ENCODE measurements around the gene ABCA7.

Gene ABCA7

GRCh38 chr19:1087813-1088415 lies 48.0 kb downstream of the ABCA7 start:
- DNase-seq (ENCODE audit: low spot score), result no peak

DNA sequence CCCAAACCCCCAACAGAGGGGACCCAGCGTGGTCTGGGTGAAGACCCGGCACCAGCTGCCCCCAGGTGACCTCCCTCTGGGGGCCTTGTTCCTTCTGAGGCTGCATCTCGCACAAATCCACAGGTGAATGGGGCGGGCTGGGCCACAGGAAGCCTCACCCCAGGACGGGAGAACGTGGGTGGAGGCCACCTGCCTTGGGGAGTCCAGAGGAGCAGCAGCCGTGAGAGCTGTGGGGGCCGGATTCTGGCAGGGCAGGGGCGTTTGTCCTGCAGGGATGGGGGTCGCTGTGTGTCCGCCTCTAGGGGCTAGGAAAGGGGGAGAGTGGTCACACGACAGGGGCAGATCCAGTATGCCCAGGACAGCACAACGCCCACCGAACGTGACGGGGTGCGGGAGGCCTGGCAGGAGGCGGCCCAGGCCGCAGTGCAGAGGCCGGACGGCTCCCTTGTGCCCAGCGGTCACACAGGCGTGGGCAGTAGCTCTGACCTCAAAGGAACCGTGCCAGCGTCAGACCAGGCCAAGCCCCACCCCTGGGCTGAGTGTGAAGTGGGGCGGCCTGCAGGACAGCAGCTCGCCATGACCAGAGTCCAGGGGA lies 48.6 kb downstream of the ABCA7 start:
- DNase-seq (ENCODE audit: low spot score), result no peak

DNA sequence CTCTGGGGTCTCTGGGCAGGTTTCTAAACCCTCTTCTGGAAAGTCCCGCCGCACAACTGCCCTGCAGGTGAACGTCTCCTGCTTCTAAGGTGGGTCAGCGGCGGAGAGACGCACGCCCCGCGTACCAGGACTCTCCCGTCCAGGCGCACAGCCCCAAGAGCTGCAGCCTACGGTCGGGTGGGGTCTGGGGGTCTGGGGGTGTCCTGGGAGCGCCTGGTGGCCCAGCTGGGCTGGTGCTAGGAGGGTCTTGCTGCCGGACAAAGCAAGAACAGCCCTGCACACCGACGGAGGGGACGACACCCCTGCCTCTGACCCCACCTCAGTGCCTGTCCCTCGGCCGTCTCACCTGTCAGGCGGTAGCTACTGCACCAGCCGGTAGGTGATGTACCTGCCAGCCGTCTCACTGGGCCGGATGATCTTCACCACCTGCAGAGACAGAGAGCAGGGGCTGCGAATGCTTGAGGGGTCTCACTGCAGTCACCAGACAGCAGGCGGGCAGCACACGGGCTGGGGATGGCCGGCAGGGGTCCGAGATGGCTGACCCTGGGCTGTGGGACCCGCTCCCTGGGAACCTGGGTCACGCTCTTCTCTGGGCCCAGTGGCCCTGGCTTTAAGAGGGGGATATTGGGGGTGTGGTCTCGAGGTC lies 49.3 kb downstream of the ABCA7 start:
- DNase-seq (ENCODE audit: low spot score), result no peak

- no peak for DNase-seq (ENCODE audit: low spot score)
These were observed 50.0 kb downstream of the ABCA7 start for GRCh38 chr19:1089891-1090290.

GRCh38 chr19:1090731-1091543 lies 51.0 kb downstream of the ABCA7 start:
- DNase-seq (ENCODE audit: low spot score), result no peak

- no peak for DNase-seq (ENCODE audit: low spot score)
These were observed 51.8 kb downstream of the ABCA7 start for GRCh38 chr19:1091544-1092175.

DNA sequence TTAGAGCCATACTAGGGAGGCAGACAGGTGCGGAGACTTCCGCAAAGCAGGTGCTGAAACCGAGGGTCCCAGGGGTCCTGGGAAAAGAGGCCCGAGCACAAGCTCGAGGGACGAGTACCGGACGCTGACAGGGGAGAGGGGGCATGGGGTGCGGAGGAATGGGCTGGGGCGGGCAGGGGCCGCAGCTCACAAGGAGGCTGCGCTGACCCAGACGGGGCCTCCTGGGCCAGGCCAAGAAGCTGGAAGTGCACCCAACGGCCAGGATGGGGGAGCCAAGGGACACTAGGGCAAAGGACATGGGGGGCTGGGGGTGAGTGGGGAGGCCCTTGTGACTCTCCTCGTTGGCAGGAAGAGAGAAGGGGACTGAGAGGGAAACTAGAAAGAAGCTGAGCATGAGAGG lies 53.4 kb downstream of the ABCA7 start:
- no peak for DNase-seq (ENCODE audit: low spot score)

DNA sequence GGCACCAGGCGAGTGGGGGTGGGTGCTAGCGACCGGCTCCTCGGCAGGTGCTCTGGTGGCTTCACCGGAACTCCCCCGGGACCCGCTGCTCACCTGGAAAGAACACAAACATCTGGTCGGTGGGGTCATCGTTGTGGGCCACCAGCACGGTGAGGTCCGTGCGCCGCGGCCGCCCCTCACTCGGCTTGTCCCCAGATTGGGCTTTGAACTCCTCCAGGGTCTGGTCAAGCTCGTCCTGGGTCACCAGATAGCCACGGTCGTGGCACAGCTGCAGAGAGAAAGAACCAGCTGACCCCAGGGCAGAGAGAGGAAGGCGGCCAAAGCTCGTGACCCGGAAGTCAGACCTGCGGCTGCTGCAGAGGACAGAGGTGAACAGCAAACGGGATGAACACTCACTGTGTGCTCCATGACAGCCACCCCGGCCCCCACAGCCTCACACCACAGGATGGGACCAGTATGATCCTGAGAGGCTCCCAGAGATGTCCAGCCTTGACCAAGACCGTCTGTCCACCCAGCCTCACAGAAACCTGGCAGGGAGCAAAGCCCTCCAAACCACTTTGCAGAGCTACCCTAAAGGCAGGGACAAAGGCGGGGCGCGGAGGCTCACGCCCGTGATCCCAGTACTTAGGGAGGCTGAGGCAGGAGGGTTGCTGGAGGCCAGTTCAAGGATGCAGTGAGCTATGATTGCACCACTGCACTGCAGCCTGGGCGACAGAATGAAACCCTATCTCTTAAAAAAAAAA lies 54.1 kb downstream of the ABCA7 start:
- no peak for DNase-seq (ENCODE audit: low spot score)

GRCh38 chr19:1094655-1094977 lies 54.7 kb downstream of the ABCA7 start:
- no peak for DNase-seq (ENCODE audit: low spot score)

GRCh38 chr19:1094978-1095701 lies 55.2 kb downstream of the ABCA7 start, which contains the start of gene POLR2E:
POLR2E (minus strand) TSS chr19:1095375; CDS start chr19:1095315, 60 bp downstream.
- peak; percentile 99 for DNase-seq (ENCODE audit: low spot score)

DNA sequence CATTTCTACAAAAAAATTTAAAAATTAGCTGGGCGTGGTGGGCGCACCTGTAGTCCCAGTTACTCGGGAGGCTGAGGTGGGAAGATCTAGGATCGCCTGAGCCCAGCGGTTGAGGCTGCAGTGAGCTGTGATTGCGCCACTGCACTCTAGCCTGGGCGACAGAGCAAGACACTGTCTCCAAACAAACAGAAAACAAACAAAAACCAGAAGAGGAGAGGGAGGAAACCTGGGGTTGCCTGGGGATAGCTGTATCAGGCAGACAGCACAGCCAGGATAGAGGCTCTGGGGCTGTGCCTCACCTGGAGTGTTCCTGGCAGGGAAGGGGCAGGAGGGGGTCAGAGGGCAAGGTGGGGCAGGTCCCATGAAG lies 57.9 kb downstream of the ABCA7 start:
- no peak for DNase-seq (ENCODE audit: low spot score)

- no peak for DNase-seq (ENCODE audit: low spot score)
These were observed 58.5 kb downstream of the ABCA7 start for GRCh38 chr19:1098177-1099051.

DNA sequence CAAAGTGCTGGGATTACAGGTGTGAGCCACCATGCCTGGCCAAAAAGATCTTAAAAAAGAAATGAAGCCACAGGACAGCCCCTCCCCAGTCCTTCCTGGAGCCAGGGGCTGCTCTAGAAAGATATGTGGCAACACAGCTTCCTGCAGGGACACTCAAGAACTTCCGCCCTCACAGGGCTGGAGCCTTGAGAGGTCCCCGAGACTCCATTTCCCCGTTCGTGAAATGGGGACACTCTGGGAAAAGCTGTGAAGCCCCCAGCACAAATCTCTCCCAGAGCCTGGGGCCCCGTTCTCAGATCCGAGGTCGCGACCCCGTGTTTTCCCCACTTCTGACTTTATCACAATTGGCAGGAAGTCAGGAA lies 61.4 kb downstream of the ABCA7 start:
- DNase-seq (ENCODE audit: low spot score), result no peak

- DNase-seq (ENCODE audit: low spot score), result no peak
These were observed 62.7 kb downstream of the ABCA7 start for GRCh38 chr19:1102407-1103131.

DNA sequence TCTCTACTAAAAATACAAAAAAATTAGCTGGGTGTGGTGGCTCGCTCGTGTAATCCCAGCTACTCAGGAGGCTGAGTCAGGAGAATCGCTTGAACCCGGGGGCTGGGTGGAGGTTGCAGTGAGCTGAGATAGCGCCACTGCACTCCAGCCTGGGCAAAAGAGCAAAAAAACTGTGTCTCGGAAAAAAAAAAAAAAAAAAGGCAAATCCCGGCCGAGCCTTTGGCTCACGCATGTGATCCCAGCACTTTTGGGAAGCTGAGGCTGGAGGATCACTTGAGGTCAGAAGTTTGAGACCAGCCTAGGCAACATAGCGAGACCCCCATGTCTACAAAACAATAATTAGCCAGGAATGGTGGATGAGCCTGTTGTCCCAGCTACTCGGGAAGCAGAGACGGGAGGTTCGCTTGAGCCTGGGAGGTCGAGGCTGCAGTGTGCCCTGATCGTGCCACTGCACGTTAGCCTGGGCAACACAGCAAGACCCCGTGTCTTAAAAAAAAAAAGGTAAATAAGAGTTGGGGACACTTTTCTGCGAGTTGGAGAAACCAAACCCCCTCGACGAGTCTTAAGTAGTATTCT lies 63.3 kb downstream of the ABCA7 start:
- no peak for DNase-seq (ENCODE audit: low spot score)

DNA sequence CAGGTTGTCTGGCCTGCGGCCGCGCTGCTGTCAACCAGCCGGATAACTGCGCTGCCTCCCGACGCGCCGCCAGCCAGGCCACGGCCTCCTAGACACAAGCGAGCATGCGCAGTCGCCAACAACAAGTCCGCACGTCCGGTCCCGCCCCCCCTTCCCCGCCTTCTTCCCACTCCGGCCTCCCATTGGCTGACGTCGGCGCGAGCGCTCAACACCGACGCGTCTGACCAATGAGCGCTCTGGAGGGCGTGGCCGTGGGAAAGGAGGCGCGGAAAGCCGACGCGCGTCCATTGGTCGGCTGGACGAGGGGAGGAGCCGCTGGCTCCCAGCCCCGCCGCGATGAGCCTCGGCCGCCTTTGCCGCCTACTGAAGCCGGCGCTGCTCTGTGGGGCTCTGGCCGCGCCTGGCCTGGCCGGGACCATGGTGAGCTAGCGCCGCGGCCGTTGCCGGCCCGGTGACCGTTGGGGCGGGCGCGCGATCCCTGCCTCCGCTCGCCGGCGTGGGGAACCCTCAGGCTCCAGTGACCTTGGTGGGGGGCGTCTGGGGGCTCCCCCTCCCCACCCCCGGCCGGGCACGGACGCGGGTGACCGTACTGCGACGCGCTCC lies 63.9 kb downstream of the ABCA7 start, which contains the start of gene GPX4:
Gene GPX4, plus strand, starts transcription at position 287 of the 603 bp plus-strand sequence. Its CDS starts 50 bp downstream, at position 337.
- peak; percentile 99 for DNase-seq (ENCODE audit: low spot score)

- peak; percentile 54 for DNase-seq (ENCODE audit: low spot score)
These were observed 64.6 kb downstream of the ABCA7 start for GRCh38 chr19:1104311-1105007.

Measured in cerebellar cortex (tissue), 1 donor.